Calu3 (cell line): ENCODE measurements around the gene RMI2. TPM values are rescaled to one million over a fixed set of nuclear protein-coding genes. Genes with fewer than 3 reads are reported as not detected.

Experiments used
- BruUV-seq: library from RNA; stranded (reverse); fragments of 400-500 nt; replicated peaks from 2 replicates; lab custom pipeline; 2021; lab: Mats Ljungman, UMichigan
- CTCF ChIA-PET: fragments of 300-600 bp; sonication (Branson Sonifier 250); formaldehyde crosslinking; loops from one replicate; lab custom pipeline; 2022; ENCODE audit warnings: antibody characterized with exemption; lab: Charles Lee
- DNase-seq: peaks from one replicate; pipeline ENCODE4 v3.0.0; 2022
- H3K27ac Mint-ChIP-seq: one replicate; pipeline ENCODE4 v1.8.0; 2022; ENCODE audit warnings: mixed read lengths; ENCODE audit not compliant: unreplicated experiment
- H3K27me3 Mint-ChIP-seq: one replicate; pipeline ENCODE4 v1.8.0; 2022; ENCODE audit warnings: mixed read lengths; ENCODE audit not compliant: unreplicated experiment
- H3K36me3 Mint-ChIP-seq: one replicate; pipeline ENCODE4 v1.8.0; 2022; ENCODE audit warnings: mild to moderate bottlenecking, moderate library complexity, mixed read lengths; ENCODE audit not compliant: insufficient read depth, unreplicated experiment
- H3K4me1 Mint-ChIP-seq: one replicate; pipeline ENCODE4 v1.8.0; 2022; ENCODE audit warnings: mild to moderate bottlenecking, low read depth, mixed read lengths; ENCODE audit not compliant: unreplicated experiment
- H3K4me3 Mint-ChIP-seq: one replicate; pipeline ENCODE4 v1.8.0; 2022; ENCODE audit warnings: mild to moderate bottlenecking, low read depth, moderate library complexity, mixed read lengths; ENCODE audit not compliant: unreplicated experiment
- H3K9me3 Mint-ChIP-seq: one replicate; pipeline ENCODE4 v1.8.0; 2022; ENCODE audit warnings: low read depth, mixed read lengths; ENCODE audit not compliant: unreplicated experiment
- intact Hi-C: fragments of 100-400 bp; cut with micrococcal nuclease; formaldehyde crosslinking; loops from one replicate; pipeline ENCODE4 v1.10.0; 2022; ENCODE audit not compliant: unreplicated experiment
- total RNA-seq: library from RNA; stranded (reverse); gene quantifications from 2 replicates; pipeline ENCODE4 v1.2.3, GENCODE V29; 2022
- TF ChIP-seq, protein P1 (sequence below): fragments of 200-600 bp; IDR thresholded peaks from one replicate; pipeline ENCODE4 v1.8.0; 2022; ENCODE audit warnings: antibody characterized with exemption; ENCODE audit not compliant: unreplicated experiment

RMI2 gene
- total RNA-seq, 1 experiment from 2014 or later, result 55.4 TPM

DNA sequence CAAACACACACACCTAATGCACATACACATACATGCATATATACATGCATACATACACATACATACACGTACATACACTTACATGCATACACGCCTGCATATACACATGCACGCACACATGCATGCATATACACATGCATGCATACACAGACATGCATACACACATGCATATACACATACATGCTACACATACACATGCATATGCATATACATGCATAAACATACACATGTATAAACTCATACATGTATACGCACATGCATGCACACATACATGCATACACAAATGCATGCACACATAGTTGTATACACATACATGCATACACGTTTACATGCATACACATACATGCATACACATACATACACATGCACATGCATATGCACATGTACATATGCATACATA, 23.6 kb upstream of the RMI2 start:
- TF ChIP-seq, protein P1, sequence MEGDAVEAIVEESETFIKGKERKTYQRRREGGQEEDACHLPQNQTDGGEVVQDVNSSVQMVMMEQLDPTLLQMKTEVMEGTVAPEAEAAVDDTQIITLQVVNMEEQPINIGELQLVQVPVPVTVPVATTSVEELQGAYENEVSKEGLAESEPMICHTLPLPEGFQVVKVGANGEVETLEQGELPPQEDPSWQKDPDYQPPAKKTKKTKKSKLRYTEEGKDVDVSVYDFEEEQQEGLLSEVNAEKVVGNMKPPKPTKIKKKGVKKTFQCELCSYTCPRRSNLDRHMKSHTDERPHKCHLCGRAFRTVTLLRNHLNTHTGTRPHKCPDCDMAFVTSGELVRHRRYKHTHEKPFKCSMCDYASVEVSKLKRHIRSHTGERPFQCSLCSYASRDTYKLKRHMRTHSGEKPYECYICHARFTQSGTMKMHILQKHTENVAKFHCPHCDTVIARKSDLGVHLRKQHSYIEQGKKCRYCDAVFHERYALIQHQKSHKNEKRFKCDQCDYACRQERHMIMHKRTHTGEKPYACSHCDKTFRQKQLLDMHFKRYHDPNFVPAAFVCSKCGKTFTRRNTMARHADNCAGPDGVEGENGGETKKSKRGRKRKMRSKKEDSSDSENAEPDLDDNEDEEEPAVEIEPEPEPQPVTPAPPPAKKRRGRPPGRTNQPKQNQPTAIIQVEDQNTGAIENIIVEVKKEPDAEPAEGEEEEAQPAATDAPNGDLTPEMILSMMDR, result no peak
- intact Hi-C loops, result no loop called here
- no peak for DNase-seq
- Mint-ChIP-seq H3K4me1 (no peaks in the 10 kb centered on the region), H3K36me3 (no peaks in the 10 kb centered on the region), H3K4me3 (no peak overlapping the region), H3K9me3 (no peaks in the 10 kb centered on the region), H3K27me3 (no peaks in the 10 kb centered on the region), H3K27ac (no peak overlapping the region)
- BruUV-seq, result no TSS peak
- CTCF ChIA-PET, result no interaction called here

DNA sequence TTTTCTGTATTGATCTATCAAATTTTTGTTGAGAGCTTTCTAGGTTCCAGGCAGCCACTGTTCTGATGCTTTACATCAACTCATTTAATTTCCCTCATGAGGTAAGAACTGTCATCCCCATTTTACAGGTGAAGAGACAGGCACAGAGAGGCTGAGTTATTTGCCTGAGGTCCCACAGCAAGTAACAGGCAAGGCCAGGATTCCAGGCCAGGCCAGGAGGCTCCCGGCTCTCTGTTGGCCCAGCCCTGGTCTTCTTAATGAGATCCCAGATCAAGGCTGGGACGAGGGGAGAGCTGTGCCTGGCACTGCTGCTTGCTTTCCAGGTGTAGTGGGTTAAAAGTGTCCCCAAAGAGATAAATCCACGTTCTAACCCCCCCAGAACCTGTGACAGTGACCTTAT, 22.4 kb upstream of the RMI2 start:
- no TSS peak for BruUV-seq
- Mint-ChIP-seq H3K9me3 (no peaks in the 10 kb centered on the region), H3K4me3 (no peak overlapping the region), H3K36me3 (no peaks in the 10 kb centered on the region), H3K27me3 (no peaks in the 10 kb centered on the region), H3K4me1 (peaks cover under 1% of the 10 kb centered on the region), H3K27ac (no peak overlapping the region)
- TF ChIP-seq, protein P1, result no peak
- intact Hi-C loops, result no loop called here
- CTCF ChIA-PET, result no interaction called here
- no peak for DNase-seq

DNA sequence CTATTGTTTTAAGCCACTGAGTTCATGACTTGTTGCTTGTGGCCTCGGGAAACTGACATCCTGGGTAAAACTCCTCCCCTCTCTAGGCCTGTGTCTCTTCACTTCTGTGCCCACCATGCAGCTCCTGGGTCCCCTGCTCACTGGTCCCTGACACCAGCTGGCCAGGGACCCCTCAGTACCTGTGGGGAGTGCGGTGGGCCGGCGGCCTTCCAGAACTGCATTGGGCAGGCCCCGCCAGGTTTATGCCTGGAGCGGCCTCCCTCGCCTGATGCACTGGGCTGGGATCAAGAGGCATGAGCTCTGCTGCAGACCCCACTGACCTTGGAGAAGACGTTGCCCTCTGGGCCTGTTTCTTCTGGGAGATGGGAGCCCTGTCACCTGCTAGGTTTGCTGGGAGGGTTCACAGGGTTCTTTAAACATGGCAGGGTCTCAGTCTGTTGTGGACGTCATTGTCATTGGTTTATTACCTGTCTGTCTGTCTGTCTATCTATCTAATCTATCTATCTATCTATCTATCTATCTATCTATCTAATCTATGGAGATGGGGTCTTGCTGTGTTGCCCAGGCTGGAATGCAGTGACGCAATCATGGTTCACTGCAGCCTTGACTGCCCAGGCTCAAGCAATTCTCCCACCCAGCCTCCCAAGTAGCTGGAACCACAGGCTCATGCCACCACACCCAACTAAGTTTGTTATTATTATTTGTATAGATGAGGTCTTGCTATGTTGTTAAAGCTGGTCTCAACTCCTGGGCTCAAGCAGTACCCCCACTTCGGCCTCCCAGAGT, 21.5 kb upstream of the RMI2 start:
- CTCF ChIA-PET, result no interaction called here
- no peak overlapping the region for H3K27ac Mint-ChIP-seq
- no peak for DNase-seq
- H3K4me3 Mint-ChIP-seq, result no peak overlapping the region
- intact Hi-C loops, result no loop called here
- H3K36me3 Mint-ChIP-seq, result peaks cover 4% of the 10 kb centered on the region
- H3K9me3 Mint-ChIP-seq, result no peaks in the 10 kb centered on the region
- no TSS peak for BruUV-seq
- H3K4me1 Mint-ChIP-seq, result peaks cover 9% of the 10 kb centered on the region
- H3K27me3 Mint-ChIP-seq, result no peaks in the 10 kb centered on the region
- TF ChIP-seq, protein P1, result no peak

DNA sequence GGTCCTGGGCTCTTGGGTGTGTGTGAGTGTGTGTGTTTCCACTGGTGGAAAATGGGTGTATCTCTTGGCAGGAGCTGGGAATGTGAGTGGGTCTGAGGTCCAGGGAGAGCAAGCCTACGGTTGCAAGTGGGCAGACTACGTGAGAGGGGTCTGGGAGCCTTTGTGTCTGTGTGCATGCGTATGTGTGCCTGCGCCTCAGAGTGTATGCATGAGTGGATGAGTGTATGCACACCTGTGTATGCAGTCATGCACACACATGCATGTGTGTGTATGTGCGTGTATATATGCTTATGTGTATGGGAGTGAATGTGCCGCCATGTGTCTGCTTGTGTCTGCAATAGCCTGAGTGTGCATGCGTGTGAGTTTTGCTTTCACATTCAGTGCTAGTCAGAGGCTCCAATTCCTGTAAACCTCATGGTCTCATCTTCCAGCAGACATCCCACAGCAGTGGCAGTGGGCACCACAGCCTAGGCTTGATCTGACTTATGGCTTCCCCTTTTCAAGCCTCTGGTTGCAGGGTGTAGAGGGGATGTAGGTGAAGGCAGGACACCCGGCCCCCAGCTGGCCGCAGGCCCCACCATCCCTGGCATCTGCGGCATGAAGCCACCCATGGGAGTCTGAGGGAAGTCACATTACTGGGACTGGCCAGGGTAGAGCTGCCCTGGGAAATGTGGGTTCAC, 19.7 kb upstream of the RMI2 start:
- no peak overlapping the region for H3K27ac Mint-ChIP-seq
- no peaks in the 10 kb centered on the region for H3K9me3 Mint-ChIP-seq
- BruUV-seq, result no TSS peak
- intact Hi-C loops, result no loop called here
- peaks cover 5% of the 10 kb centered on the region for H3K36me3 Mint-ChIP-seq
- no peak overlapping the region for H3K4me3 Mint-ChIP-seq
- H3K27me3 Mint-ChIP-seq, result no peaks in the 10 kb centered on the region
- no peak for DNase-seq
- TF ChIP-seq, protein P1, result no peak
- CTCF ChIA-PET, result interaction anchor here (0.6 kb wide), 1 partner anchor 587 kb away, joined by 3 read pairs; no protein-coding TSS in a partner anchor
- H3K4me1 Mint-ChIP-seq, result peaks cover 15% of the 10 kb centered on the region
